ENCODE measurements around the gene FREM2. TPM values are rescaled to one million over a fixed set of nuclear protein-coding genes. Genes with fewer than 3 reads are reported as not detected.

Gene FREM2
- total RNA-seq, 4 donors from 2014 or later = 0.72 to 3.1 (median 1.5) TPM

GRCh38 chr13:38850868-38851626 lies 164.2 kb downstream of the FREM2 start:
- no peak for TF ChIP-seq CTCF (IDR thresholded peaks at IDR 0.05)
- TF ChIP-seq POLR2A (IDR thresholded peaks at IDR 0.05) = no peak
- TF ChIP-seq POLR2AphosphoS5 (IDR thresholded peaks at IDR 0.05) = no peak
- WGBS = 89% methylated on average over 5 of the region's 5 CpGs

GRCh38 chr13:38854226-38854625 lies 167.3 kb downstream of the FREM2 start:
- no peaks in the 10 kb centered on the region for H3K9me3 ChIP-seq
- 73% methylated on average over 3 of the region's 3 CpGs for WGBS
- TF ChIP-seq EP300 (IDR thresholded peaks at IDR 0.05) (no peak), POLR2AphosphoS5 (IDR thresholded peaks at IDR 0.05) (no peak), CTCF (IDR thresholded peaks at IDR 0.05) (no peak), POLR2A (IDR thresholded peaks at IDR 0.05) (no peak)
- no peak overlapping the region for H3K27ac ChIP-seq
- H3K36me3 ChIP-seq = no peaks in the 10 kb centered on the region
- no peaks in the 10 kb centered on the region for H3K4me1 ChIP-seq
- no peak for DNase-seq (ENCODE audit: low spot score in 2 of 2)
- no peaks in the 10 kb centered on the region for H3K27me3 ChIP-seq
- H3K4me3 ChIP-seq = no peak overlapping the region

More at GRCh38 chr13:38850868-38851626, 164.2 kb downstream of the FREM2 start:
- H3K27ac ChIP-seq = no peak overlapping the region
- no peak overlapping the region for H3K4me3 ChIP-seq
- no peaks in the 10 kb centered on the region for H3K36me3 ChIP-seq
- DNase-seq (ENCODE audit: low spot score in 2 of 2) = no peak
- H3K4me1 ChIP-seq = no peaks in the 10 kb centered on the region
- no peaks in the 10 kb centered on the region for H3K9me3 ChIP-seq
- no peaks in the 10 kb centered on the region for H3K27me3 ChIP-seq

- TF ChIP-seq POLR2AphosphoS5 (IDR thresholded peaks at IDR 0.05) (no peak), CTCF (IDR thresholded peaks at IDR 0.05) (no peak), EP300 (IDR thresholded peaks at IDR 0.05) (no peak)
- Histone ChIP-seq H3K27ac (no peak overlapping the region), H3K9me3 (no peaks in the 10 kb centered on the region), H3K36me3 (no peaks in the 10 kb centered on the region), H3K4me1 (no peaks in the 10 kb centered on the region), H3K4me3 (no peak overlapping the region), H3K27me3 (no peaks in the 10 kb centered on the region)
- DNase-seq (ENCODE audit: low spot score in 2 of 2) = no peak
- WGBS = 70% methylated on average over 4 of the region's 4 CpGs
Observed at GRCh38 chr13:38856065-38856464, 169.2 kb downstream of the FREM2 start.

- TF ChIP-seq POLR2A (IDR thresholded peaks at IDR 0.05) = no peak
- TF ChIP-seq POLR2AphosphoS5 (IDR thresholded peaks at IDR 0.05) = no peak
- TF ChIP-seq CTCF (IDR thresholded peaks at IDR 0.05) = no peak
- no peak for TF ChIP-seq EP300 (IDR thresholded peaks at IDR 0.05)
- no peaks in the 10 kb centered on the region for H3K4me1 ChIP-seq
- WGBS = 85% methylated on average over 2 of the region's 2 CpGs
- H3K9me3 ChIP-seq = no peaks in the 10 kb centered on the region
- no peak for DNase-seq (ENCODE audit: low spot score in 2 of 2)
- H3K36me3 ChIP-seq = no peaks in the 10 kb centered on the region
- H3K27me3 ChIP-seq = no peaks in the 10 kb centered on the region
- H3K4me3 ChIP-seq = no peak overlapping the region
- no peak overlapping the region for H3K27ac ChIP-seq
Observed at GRCh38 chr13:38862443-38862842, 175.6 kb downstream of the FREM2 start.

- TF ChIP-seq EP300 (IDR thresholded peaks at IDR 0.05) = no peak
- TF ChIP-seq CTCF (IDR thresholded peaks at IDR 0.05) = no peak
- TF ChIP-seq POLR2A (IDR thresholded peaks at IDR 0.05) = no peak
- no peak for TF ChIP-seq POLR2AphosphoS5 (IDR thresholded peaks at IDR 0.05)
- 93% methylated on average over 3 of the region's 3 CpGs for WGBS
- no peak for DNase-seq (ENCODE audit: low spot score in 2 of 2)
- Histone ChIP-seq H3K9me3 (no peaks in the 10 kb centered on the region), H3K27me3 (no peaks in the 10 kb centered on the region), H3K36me3 (no peaks in the 10 kb centered on the region), H3K4me3 (no peak overlapping the region), H3K27ac (no peak overlapping the region), H3K4me1 (no peaks in the 10 kb centered on the region)
Observed at GRCh38 chr13:38863536-38863935, 176.7 kb downstream of the FREM2 start.

Measured in suprapubic skin (tissue), 4 donors.